OCI-M2 (cell line): ENCODE measurements around the gene GLIS1.
"Not testable (repeated sequence)": the region's sequence is repeated elsewhere in the genome, so short reads cannot be mapped to it uniquely, and the experiment has no call there.

ENCODE experiments used
- DNase-seq: peaks from one replicate; lab custom pipeline; 2025; ENCODE audit not compliant: unreplicated experiment; lab: John Stamatoyannopoulos, UW

Gene GLIS1

DNA sequence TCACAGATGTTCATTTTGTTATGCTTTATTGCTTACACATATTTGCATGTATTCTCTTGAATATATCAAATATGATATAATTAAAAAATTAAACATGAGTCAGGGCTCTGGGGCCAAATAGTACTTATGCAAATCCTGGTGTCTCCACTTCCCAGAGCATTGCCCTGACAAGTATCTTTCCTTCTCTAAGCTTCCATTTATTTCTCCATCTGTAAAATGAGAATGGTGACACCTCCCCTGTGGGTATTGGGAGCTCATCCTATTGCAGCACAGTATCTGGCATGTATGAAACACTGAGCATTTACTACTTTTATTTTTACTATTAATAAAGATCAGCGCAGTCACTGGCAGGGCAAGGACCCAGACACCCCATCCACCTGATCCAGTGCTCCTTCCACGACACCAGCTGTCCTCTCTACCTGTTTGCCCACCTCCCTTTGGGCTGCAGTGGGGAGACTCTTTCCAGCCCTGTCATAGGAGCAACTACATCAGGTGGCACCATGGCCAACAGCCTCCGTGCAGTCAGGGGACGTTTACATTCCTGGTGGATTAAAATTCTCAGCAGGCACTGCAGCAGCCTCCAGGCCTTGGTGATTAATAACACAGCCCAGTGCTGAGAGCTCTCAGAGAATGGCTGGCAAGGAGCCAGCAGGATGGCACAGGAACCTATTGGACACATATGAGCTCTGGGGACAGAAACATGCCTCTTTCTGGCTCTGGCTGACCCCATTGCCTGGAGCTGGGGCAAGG, 166.7 kb downstream of the GLIS1 start:
- DNase-seq, result no peak

DNA sequence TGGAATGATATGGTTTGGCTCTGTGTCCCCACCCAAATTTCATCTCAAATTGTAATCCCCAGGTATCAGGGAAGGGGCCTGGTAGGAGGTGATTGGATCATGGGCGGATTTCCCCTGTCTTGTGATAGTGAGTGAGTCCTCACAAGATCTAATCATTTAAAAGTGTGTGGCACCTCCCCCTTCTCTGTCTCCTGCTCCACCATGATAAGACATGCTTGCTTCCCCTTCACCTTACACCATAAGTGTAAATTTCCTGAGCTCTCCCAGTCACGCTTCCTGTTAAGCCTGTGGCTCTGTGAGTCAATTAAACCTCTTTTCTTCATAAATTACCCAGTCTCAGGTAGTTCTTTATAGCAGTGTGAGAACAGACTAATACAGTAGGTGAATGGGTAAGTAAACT, 170.4 kb downstream of the GLIS1 start:
- no peak for DNase-seq

DNA sequence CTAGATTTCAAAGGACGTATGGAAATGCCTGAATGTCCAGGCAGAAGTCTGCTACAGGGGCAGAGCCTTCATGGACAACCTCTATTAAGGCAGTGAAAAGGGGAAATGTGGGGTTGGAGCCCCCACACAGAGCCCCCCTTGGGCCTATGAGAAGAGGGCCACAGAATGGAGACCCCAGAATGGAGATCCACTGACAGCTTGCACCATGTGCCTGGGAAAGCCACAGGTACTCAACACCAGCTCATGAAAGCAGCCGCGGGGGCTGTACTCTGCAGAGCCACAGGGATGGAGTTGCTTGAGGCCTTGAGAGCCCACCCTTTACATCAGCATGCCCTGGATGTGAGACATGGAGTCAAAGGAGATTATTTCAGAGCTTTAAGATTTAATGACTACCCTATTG, 171.1 kb downstream of the GLIS1 start:
- DNase-seq, result no peak

DNA sequence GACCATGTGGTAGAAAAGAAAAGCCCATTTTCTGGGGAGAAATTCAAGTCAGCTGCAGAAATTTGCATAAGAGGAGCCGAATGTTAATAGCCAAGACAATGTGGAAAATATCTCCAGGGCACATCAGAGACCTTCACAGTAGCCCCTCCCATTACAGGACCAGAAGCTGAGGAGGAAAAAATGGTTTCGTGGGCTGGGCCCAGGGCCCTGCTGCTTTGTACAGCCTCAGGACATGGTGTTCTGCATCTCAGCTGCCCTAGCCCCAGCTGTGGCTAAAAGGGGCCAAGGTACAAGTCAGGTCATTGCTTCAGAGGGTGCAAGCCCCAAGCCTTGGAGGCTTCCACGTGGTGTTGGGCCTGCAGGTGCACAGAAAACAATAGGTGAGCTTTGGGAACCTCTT, 171.5 kb downstream of the GLIS1 start:
- DNase-seq, result no peak

DNA sequence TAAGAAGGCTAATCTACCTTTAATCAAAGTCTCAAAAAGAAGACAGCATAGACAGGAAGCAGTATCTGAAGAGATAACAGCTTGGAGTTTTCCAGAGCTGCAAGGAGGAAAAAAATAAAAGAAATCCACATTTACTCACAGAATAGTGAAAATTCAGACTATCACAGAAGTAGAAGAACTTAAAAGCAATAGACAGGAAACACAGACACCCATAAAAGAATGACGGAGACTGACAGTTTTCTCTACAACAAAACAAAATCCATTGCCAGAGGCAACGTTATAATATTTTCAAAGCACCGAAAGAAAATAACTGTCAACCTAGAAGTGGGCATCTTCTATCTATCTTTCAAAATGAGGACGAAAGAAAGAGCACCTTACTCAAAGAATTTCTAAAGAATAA, 175.4 kb downstream of the GLIS1 start:
- no peak for DNase-seq

DNA sequence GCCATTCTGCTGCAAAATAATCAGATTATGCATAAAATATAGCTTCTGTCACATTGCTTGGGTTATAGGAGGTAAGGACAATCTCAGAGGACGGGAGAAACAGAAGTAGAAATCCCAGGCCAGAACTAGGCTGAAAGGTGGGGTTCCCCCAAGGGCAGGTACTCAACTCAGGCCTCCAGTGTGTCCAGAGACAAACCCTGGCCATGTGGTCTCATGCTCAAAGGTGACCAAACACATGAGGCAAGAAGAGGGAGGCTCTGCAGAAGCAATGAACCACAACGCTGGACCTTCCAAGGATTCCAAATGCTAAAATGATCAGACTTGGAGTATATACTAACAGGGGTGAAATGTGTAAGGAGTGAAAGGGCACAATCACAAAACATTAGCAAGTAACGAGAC, 176.0 kb downstream of the GLIS1 start:
- no peak for DNase-seq

DNA sequence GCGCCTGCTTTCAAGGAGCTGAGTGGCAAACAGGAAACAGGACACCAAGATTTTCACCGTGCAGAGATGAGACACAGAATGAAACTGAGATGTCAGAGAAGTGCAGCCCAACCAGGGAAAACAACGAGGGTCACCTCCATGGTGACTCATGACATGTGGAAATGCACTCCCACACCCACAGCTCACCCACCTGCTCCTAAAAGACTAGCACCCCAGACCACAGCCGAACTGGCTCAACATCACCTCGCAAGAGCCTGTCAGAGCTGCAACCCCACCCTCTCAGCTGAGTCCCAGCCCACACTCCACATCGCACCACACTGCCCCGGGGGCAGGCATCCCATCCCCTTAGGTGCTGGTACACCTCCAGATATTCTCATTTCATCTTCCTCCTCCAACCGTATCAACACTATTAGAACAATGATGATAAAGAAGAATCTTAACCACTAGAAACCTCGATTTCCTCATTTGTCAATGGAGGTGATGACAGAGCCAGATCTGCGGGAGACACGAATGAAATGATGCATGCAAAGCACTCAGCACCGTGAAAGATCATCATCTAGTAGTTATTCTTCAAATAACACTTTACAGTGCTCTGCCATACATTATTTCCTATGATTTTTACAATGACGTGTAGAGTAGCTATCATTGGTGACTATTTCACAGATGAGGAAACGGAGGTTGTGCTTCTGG, 176.5 kb downstream of the GLIS1 start:
- DNase-seq, result no peak

DNA sequence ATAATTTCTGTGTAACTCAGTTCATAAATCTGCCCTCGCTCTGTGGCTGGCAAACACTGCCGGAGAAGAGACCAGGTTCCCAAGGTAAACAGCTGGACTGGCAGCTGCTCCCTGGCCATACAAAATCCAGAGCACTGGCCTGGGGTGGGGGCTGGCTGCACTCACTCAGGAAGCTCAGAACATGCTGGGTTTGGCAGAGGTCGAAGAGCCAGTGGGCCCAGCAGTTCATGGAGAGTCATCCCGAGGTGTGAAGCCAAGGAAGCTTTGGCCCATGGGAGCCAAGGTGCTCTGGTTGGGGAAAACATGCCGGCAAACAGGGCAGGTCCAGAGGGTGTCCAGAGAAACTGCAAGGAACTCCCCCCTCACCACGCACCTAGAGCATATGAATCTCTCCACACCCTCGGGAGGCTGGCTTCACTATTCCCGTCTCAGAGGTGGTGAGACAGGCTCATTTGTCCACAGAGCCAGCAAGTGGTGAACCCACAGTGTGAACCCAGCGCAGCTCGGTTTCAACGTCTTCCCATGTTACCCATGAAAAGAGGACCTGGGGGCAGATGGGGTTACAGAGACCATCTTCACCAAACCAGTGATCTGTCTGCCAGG, 177.4 kb downstream of the GLIS1 start:
- DNase-seq, result no peak

DNA sequence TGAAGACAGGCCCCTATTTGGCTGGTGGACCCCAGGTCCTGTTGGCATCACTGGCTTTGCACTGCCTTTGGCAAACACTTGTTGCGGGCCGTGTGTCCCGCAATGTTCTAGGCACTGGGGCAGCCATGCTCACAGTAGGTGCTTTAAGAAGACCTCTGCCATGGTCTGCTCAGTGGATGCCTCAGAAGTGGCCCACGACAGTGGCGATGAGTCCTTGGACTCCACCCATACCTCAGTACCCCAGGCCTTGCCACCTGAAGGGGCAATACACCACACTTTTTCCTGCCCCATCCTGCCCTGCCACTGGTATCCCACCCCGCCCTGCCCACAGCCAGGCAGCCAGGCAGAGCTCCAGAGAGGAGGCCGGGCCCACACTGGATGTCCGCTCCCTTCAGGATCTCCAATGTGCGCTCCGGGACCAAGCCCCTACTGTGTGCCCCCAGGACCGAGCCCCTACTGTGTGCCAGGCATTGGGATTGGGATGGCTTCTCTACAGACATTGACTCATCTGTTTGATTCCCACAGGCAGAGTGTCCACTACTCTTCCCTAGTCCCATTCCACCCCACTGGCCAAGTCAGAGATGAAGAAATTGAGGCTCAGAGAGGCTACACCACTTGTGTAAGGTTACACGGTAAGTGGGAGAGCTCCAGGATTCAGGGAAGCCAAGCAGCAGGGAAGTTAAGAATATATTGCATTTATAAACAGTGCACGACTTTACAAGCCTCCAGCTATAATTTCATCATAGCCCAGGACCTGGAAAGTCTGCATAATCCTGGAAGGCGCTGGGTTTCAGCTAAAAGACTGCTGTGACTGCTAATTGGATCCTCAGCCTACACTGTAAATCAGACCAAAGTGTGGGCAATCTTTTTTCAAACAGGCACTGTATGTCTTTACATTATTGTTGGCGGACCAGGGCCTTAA, 178.1 kb downstream of the GLIS1 start:
- DNase-seq, result no peak

DNA sequence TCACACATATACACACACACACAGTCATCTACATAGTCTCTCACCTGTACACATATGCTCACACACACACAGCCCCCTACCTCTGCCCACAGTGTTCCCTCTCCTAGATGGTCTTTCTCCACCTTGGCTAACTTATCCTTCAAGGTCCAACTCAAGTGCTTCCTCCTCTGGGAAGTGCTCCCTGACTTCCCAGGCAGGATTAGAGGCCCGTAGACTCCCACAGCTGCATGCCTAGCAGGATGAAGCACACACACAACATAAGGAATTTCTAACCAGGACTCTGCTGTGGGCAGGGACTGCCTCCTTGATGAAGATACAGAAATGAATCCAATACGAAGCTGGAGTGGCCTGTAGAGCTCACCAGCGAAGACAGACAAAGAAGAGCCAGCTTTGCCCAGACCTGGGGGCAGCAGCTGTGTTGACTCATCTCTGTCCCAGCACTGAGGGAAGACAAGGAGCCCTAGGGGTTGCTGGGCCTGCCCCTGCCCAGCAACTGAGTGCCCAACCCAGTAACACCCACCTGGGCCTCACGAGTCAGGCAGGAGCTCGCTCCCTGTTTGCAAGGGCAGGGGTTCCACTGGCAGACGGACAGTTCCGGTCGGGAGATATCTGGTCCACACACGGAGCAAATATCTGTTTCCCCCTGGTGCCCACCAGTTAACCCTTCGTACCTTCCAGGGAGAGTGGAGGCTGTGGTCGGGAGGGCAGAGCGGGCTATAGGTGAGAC, 178.9 kb downstream of the GLIS1 start:
- no peak for DNase-seq

DNA sequence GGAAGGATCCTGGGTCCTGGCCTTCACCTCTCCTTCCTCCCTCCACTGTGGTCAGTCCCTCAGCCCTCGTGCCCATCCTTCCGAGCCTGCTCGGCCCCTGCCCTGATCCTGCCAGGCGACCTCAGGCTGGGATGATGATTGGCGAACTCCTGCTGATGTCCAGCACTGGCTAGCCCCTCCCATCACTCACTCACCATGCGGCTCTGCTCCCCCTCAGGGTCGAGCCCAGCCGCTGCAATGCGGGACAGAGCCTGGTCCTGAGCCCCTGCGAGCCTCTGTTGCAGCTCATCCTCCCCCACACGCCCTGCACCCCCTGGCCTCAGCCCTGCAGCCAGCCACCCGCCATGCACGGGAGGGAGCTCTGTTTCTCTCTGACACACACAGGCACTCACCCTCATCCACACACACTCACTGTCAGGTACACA, 179.6 kb downstream of the GLIS1 start:
- DNase-seq, result no peak

DNA sequence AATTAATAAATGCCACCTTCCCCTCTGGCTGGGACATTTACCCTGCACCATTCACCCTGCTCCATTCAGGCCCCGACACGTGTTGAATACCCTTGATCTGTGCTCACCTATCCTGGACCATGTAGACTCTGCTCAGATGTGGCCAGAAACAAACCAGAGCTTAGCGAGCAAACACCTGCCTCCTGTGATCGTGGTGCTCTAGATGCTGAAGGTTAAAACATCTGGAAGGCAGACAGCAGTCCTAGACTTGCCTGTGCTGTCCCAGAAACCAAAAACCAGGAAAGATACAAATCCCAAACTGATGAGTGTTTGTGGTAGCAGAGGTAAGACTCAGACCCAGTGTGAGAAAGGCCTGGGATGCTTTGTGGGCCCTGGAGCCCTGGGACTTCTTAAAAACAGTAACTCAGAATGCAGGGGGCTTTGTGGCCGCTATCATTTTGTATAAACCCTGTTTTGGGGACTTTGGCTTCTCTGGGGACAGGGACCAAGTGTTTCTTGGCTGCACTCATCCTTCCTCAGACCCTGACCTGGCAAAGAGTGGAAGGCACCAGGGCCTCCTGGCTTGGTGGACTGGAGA, 180.1 kb downstream of the GLIS1 start:
- DNase-seq, result no peak

DNA sequence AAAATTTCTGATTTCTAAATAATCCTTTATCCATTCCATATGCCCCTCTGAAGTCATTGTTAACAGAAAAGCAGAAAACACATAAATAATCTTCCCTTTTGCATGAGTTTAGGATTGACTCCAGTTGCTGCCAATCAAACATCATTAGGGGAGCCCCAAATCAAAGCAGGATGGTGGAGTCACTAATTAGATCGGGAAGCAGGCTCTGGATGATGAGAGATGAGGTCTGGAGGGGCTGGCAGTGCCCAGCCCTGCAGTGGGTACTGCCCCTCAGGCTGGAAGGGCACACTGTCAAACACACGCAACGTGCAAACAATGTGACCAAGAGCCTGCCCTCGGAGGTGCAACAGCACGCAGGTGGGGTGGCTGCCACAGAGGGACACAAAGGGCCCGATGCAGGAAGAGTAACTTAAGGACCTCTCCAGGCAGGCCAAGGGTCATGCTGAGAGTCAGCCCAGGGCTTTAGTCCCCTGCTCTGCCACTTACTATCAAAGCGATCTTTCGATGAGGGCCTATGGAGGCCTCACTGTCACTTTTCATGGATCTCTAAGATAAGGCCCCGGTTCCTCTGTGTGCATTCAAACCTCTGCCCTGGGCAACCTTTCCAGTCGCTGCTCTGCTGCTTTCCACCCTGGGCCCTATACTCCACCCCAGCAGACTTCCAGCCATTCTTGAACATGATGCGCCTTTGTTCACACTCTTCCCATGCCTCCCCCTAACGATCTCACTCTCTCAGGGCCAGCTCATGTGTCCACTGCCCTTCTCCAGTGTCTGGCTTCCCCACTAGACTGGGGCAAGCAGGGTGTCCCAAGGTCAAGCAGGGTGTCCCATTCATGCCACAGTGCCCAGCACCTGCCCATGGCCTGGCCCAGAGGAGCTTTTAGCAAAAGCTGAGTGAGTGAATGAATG, 180.9 kb downstream of the GLIS1 start:
- DNase-seq, result no peak

DNA sequence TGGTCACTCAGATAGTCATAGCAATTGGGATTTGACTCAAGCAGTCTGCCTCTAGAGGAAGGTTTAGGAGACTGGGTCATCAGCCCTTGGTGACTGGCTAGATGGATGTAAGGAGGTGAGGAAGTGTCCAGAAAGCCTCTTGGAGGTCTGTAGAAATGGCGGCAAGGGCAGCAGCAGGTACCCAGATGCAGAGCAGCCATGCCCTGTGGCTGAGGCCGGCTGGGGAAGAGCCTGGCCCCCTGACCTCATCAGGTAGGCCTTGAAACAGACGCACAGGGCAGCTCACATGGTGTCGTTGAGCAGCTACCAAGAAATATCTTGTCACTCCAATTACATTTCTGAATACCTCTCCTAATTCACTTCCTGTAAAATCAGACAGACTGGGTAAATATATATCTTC, 181.6 kb downstream of the GLIS1 start:
- DNase-seq, result no peak

DNA sequence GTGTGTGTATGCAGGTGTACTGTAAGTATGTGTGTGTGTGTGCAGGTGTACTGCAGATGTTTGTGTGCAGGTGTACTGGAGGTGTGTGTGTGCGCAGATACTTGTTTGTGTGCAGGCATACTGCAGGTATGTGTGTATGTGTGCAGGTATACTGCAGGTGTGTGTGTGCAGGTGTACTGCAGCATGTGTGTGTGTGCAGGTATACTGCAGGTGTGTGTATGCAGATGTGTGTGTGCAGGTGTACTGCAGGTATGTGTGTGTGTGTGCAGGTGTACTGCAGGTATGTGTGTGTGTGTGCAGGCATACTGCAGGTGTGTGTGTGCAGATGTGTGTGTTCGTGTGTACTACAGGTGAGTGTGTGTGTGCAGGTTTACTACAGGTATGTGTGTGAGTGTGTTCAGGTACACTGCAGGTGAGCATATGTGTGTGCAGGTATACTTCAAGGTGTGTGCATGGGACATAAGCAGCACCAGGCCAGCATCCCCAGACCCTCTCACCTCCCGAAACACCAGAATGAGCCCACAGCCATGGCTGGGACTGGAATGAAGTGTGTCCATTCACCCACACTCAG, 182.2 kb downstream of the GLIS1 start:
- DNase-seq, result no peak

DNA sequence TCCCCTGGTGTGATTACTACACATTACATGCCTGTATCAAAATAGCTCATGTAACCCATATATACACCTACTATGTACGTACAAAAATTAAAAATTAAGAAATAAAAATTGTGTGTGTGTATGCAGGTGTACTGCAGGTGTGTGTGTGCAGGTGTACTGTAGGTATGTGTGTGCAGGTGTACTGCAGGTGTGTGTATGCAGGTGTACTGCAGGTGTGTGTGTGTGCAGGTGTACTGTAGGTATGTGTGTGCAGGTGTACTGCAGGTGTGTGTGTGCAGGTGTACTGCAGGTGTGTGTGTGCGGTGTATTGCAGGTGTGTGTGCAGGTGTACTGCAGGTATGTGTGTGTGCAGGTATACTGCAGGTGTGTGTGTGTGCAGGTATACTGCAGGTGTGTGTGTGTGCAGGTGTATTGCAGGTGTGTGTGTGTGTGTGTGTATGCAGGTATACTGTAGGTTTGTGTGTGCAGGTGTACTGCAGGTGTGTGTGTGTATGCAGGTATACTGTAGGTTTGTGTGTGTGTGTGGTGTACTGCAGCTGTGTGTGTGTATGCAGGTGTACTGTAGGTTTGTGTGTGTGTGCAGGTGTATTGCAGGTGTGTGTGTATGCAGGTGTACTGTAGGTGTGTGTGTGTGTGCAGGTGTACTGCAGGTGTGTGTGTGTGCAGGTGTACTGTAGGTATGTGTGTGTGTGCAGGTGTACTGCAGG, 183.2 kb downstream of the GLIS1 start:
- not testable (repeated sequence) for DNase-seq

DNA sequence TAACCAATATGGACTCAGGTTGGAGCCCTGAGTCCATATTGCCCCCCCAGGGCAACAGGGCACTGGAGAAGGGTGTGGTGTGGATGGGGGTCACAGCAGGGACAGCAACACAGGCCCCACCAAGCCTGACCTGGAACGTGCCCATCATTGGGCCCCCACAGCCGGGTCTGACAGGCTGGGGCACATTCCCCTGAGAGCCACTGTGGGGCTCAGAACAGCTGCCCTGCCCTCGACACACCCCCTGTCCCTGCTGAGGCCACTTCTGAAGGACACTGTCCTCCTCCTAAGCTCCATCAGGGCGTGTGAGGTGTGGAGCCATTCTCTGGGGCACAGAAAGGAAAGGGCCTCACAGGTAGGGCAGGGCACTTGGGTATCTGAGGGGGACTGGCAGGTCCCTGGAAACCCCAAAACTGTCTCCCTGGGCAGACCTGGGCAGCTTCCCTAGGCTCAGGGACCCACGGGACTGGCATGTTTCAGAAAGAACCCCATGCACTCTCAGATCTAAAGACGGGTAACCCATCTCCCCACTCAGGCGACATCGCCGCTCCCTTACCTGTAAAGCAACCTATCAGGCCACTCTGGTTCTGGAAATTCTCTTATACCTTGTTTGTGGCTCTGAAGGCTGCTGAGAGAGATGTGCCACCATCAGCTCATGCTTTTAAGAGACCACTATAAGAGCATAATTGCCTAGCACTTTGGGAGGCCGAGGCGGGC, 184.2 kb downstream of the GLIS1 start:
- no peak for DNase-seq
